Esophagus muscularis mucosa (tissue), 4 donors: ENCODE measurements around the gene ZMYM4. TPM values are rescaled to one million over a fixed set of nuclear protein-coding genes. Genes with fewer than 3 reads are reported as not detected.
A peak's percentile ranks its signal among the peaks of the same experiment; 100 is the strongest.

Source experiments
- DNase-seq: peaks from one replicate; pipeline ENCODE4 v3.0.0-alpha.2; 2017; ENCODE audit errors: extremely low spot score
- H3K27ac ChIP-seq, 4 donors: fragments of 200-600 bp; sonication (generic); replicated peaks in 1 of 4; 1 replicate in 3 of 4; 2 replicates in 1 of 4; pipeline ENCODE4 v1.5.1; 2016 to 2019; ENCODE audit warnings: mild to moderate bottlenecking in 1 of 4
- H3K27me3 ChIP-seq, 4 donors: fragments of 200-600 bp; sonication (generic); one replicate each; pipeline versions ENCODE4 v1.5.1 to v1.6.0; 2016 to 2019
- H3K36me3 ChIP-seq, 4 donors: fragments of 200-600 bp; sonication (generic); one replicate each; pipeline ENCODE4 v1.5.1; 2016 to 2019
- H3K4me1 ChIP-seq, 4 donors: fragments of 200-600 bp; sonication (generic); one replicate each; pipeline ENCODE4 v1.5.1; 2016 to 2019
- H3K4me3 ChIP-seq, 4 donors: fragments of 200-600 bp; sonication (generic); 1 replicate in 2 of 4; 2 replicates in 2 of 4; pipeline ENCODE4 v1.5.1; 2016 to 2019; ENCODE audit warnings: mild to moderate bottlenecking in 4 of 4, moderate library complexity in 1 of 4
- H3K9me3 ChIP-seq, 4 donors: fragments of 200-600 bp; sonication (generic); 1 replicate in 3 of 4; 2 replicates in 1 of 4; pipeline ENCODE4 v1.5.1; 2016 to 2019
- EP300 ChIP-seq: sonication (generic); formaldehyde crosslinking; IDR thresholded peaks from one replicate; pipeline ENCODE4 v1.6.1; 2017; ENCODE audit warnings: antibody characterized with exemption
- POLR2A ChIP-seq: fragments of 450-650 bp; IDR thresholded peaks from one replicate; pipeline ENCODE4 v1.6.1; 2017; ENCODE audit warnings: antibody characterized with exemption, moderate library complexity, mild to moderate bottlenecking, low read depth
- POLR2AphosphoS5 ChIP-seq, 2 donors: sonication (generic); formaldehyde crosslinking; IDR thresholded peaks; one replicate each; pipeline ENCODE4 v1.6.1; 2017; ENCODE audit warnings: antibody characterized with exemption in 2 of 2
- WGBS: methylation state at CpG from one replicate; pipeline ENCODE4 v1.1.5; 2018; 5-methylcytosine and 5-hydroxymethylcytosine counted together
- intact Hi-C: fragments of 100-400 bp; cut with DNase I; formaldehyde crosslinking; loops from one replicate; pipeline ENCODE4 v1.15.1; 2023
- total RNA-seq, 4 donors: library from RNA; depleted of rRNA; stranded (reverse); fragments of >200 nt; gene quantifications; one replicate each; pipeline versions ENCODE4 v1.1.0 to v1.2.1, GENCODE V29; 2016
- TF ChIP-seq, protein P1 (sequence below), 3 experiments: fragments of 200-600 bp in 2 of 3; fragments of 450-650 bp in 1 of 3; sonication (generic) in 2 of 3; IDR thresholded peaks; one replicate each; pipeline ENCODE4 v1.5.1; 2017 to 2019; ENCODE audit warnings: antibody characterized with exemption in 3 of 3, mild to moderate bottlenecking in 2 of 3, moderate library complexity in 1 of 3

Gene ZMYM4
- total RNA-seq, 4 donors from 2014 or later: 24.6 to 32.0 (median 27.3) TPM

DNA sequence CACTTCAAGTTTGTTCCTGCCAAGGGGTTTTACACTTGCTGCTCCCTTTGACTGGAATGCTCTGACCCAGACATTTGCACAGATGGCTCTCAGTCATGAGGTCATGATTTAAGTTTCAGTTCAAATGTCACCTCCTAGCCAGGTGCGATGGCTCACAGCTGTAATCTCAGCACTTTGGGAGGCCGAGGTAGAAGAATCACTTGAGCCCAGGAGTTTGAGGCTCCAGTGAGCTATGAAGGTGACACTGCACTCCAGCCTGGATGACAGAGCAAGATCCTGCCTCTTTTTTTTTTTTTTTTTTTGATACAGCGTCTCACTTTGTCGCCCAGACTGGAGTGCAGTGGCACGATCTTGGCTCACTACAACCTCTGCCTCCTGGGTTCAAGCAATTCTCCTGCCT is 4.5 kb upstream of the ZMYM4 start:
- intact Hi-C loops: no loop called here
- no peak for DNase-seq
- no peaks in the 10 kb centered on the region for H3K27me3 ChIP-seq
- no peaks in the 10 kb centered on the region for H3K9me3 ChIP-seq
- no peak overlapping the region for H3K27ac ChIP-seq
- H3K36me3 ChIP-seq: no peaks in the 10 kb centered on the region
- peaks cover 0 to 7% (median 6%) of the 10 kb centered on the region in 4 donors for H3K4me1 ChIP-seq
- WGBS: 80% methylated on average over 5 of the region's 5 CpGs
- H3K4me3 ChIP-seq: no peak overlapping the region
- no peak for TF ChIP-seq POLR2A
- TF ChIP-seq EP300: no peak
- TF ChIP-seq POLR2AphosphoS5 (IDR thresholded peaks at IDR 0.05): no peak
- TF ChIP-seq, protein P1, sequence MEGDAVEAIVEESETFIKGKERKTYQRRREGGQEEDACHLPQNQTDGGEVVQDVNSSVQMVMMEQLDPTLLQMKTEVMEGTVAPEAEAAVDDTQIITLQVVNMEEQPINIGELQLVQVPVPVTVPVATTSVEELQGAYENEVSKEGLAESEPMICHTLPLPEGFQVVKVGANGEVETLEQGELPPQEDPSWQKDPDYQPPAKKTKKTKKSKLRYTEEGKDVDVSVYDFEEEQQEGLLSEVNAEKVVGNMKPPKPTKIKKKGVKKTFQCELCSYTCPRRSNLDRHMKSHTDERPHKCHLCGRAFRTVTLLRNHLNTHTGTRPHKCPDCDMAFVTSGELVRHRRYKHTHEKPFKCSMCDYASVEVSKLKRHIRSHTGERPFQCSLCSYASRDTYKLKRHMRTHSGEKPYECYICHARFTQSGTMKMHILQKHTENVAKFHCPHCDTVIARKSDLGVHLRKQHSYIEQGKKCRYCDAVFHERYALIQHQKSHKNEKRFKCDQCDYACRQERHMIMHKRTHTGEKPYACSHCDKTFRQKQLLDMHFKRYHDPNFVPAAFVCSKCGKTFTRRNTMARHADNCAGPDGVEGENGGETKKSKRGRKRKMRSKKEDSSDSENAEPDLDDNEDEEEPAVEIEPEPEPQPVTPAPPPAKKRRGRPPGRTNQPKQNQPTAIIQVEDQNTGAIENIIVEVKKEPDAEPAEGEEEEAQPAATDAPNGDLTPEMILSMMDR (IDR thresholded peaks at IDR 0.05): no peak

DNA sequence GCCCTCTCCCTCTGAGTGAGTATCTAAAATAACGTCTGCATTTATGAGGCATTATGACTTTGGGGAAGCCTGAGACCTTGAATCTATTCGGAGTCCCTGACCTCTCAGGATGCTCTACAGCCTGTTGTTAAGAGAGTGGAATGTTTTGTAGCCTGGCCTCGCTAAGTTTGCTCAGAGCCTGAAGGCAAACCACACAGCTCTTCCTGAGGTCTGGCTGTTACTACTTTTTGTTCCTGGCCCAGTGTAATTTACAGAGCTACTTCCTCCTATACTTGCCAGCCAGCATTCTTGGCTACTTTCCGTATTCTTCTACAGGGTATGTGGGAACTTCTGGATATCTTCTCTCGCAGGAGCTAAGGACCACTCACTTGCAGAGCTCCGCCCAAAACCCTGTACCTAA is 3.6 kb upstream of the ZMYM4 start:
- Histone ChIP-seq H3K36me3 (no peaks in the 10 kb centered on the region), H3K4me3 (no peak overlapping the region), H3K4me1 (peaks cover 0 to 13% (median 11%) of the 10 kb centered on the region in 4 donors), H3K27ac (no peak overlapping the region), H3K27me3 (no peaks in the 10 kb centered on the region), H3K9me3 (no peaks in the 10 kb centered on the region)
- DNase-seq: no peak
- intact Hi-C loops: no loop called here
- TF ChIP-seq POLR2AphosphoS5 (IDR thresholded peaks at IDR 0.05) (no peak), EP300 (no peak), POLR2A (no peak)
- TF ChIP-seq, protein P1 (IDR thresholded peaks at IDR 0.05): no peak
- 36% methylated on average over 6 of the region's 6 CpGs for WGBS

DNA sequence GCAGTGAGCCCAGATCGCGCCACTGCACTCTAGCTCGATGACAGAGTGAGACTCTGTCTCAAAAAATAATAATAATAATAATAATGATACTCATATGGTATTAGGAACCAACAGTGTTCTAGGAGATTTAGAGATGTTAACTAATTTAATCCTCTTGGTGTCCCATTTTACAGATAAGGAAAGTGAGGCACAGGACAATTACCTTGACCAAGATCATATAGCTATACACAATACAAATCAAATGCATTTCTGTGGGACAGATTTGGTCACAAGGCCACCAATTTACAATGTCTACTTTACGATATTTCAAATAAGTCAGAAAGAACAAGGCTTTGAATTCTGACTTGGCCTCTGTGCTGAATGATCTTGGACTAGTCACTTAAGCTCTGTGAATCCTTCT is 2.2 kb upstream of the ZMYM4 start:
- no peak overlapping the region for H3K4me3 ChIP-seq
- H3K36me3 ChIP-seq: no peaks in the 10 kb centered on the region
- peaks cover 6 to 25% (median 24%) of the 10 kb centered on the region in 4 donors for H3K4me1 ChIP-seq
- DNase-seq: no peak
- intact Hi-C loops: no loop called here
- no peaks in the 10 kb centered on the region for H3K27me3 ChIP-seq
- H3K27ac ChIP-seq: no peak overlapping the region
- 97% methylated on average over 4 of the region's 4 CpGs for WGBS
- TF ChIP-seq POLR2AphosphoS5 (IDR thresholded peaks at IDR 0.05) (no peak), POLR2A (no peak), EP300 (no peak)
- TF ChIP-seq, protein P1 (IDR thresholded peaks at IDR 0.05): no peak
- H3K9me3 ChIP-seq: no peaks in the 10 kb centered on the region

- Histone ChIP-seq H3K36me3 (no peaks in the 10 kb centered on the region), H3K4me1 (peaks cover 6 to 29% (median 26%) of the 10 kb centered on the region in 4 donors), H3K27me3 (no peaks in the 10 kb centered on the region), H3K9me3 (no peaks in the 10 kb centered on the region), H3K27ac (peak overlapping the region; percentile 86 to 93 (median 92)), H3K4me3 (peak overlapping the region; percentile 76 to 99 (median 98))
- TF ChIP-seq, protein P1 (IDR thresholded peaks at IDR 0.05): no peak
- TF ChIP-seq POLR2A (no peak), EP300 (no peak), POLR2AphosphoS5 (IDR thresholded peaks at IDR 0.05) (no peak)
- intact Hi-C loops: no loop called here
- no peak for DNase-seq
- WGBS: 8% methylated on average over 16 of the region's 24 CpGs
Measured at GRCh38 chr1:35269201-35269988, 886 bp downstream of the ZMYM4 start.

GRCh38 chr1:35269989-35270289 is 1.4 kb downstream of the ZMYM4 start:
- no peak for DNase-seq
- no peaks in the 10 kb centered on the region for H3K27me3 ChIP-seq
- WGBS: 75% methylated on average over 2 of the region's 2 CpGs
- H3K9me3 ChIP-seq: no peaks in the 10 kb centered on the region
- intact Hi-C loops: no loop called here
- TF ChIP-seq POLR2AphosphoS5 (IDR thresholded peaks at IDR 0.05) (no peak), EP300 (no peak), POLR2A (no peak)
- TF ChIP-seq, protein P1 (IDR thresholded peaks at IDR 0.05): no peak
- peaks cover 6 to 29% (median 26%) of the 10 kb centered on the region in 4 donors for H3K4me1 ChIP-seq
- peak overlapping the region; percentile 76 to 99 (median 98) for H3K4me3 ChIP-seq
- no peaks in the 10 kb centered on the region for H3K36me3 ChIP-seq
- H3K27ac ChIP-seq: peak overlapping the region in 2 of 4 donors; percentile 86 to 90
